GM12801 (cell line): ENCODE results near the gene SMCP.

Experiments used
- TF ChIP-seq, protein P1 (sequence below): IDR thresholded peaks from one replicate; pipeline ENCODE4 v1.5.1; 2011; ENCODE audit warnings: control low read depth; ENCODE audit not compliant: insufficient read length; ENCODE audit errors: extremely low read depth

Gene SMCP

DNA sequence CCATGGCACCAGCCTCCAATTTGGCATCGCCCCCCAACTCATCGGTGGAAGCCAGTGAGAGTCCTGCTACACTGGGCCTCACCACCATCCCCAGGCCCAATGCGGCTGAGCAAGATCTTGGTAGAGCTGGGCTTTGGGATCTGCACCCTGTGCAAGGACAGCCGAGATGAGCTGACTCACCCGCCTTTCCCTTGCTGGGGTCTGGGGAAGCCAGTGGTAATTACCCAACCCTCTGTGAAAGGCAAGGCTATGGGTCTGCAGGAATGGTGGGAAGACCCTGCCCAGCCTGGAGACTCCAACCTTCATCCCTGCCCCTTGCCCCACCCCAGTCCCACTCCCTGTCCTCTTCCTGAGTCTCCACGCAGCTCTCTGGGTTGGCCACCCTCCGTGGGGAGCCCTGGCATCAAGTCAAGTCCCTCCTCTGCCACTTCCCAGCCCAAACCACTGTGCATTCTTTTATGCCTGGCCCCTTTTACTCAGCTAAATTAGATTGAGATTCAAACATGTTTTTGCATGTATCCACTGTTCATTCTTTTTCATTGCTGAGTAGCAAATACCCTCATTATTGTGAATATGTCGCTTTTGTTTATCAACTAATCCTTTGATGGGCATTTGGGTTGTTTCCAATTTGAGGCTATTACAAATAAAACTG is 8.8 kb downstream of the SMCP start:
- TF ChIP-seq, protein P1, sequence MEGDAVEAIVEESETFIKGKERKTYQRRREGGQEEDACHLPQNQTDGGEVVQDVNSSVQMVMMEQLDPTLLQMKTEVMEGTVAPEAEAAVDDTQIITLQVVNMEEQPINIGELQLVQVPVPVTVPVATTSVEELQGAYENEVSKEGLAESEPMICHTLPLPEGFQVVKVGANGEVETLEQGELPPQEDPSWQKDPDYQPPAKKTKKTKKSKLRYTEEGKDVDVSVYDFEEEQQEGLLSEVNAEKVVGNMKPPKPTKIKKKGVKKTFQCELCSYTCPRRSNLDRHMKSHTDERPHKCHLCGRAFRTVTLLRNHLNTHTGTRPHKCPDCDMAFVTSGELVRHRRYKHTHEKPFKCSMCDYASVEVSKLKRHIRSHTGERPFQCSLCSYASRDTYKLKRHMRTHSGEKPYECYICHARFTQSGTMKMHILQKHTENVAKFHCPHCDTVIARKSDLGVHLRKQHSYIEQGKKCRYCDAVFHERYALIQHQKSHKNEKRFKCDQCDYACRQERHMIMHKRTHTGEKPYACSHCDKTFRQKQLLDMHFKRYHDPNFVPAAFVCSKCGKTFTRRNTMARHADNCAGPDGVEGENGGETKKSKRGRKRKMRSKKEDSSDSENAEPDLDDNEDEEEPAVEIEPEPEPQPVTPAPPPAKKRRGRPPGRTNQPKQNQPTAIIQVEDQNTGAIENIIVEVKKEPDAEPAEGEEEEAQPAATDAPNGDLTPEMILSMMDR: no peak

DNA sequence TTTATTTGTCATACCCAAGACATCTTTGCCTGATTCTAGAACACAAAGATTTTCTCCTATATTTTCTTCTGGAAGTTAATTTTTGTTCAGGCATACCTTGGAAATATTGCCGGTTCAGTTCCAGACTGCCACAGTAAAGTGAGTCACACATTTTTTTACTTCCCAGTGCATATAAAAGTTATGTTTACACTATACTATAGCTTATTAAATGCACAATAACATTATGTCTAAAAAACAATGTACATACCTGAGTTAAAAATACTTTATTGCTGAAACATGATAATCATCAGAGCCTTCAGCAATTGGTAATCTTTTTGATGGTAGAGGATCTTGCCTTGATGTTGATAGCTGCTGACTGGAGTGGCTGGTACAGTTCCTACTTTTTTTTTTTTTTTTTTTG is 10.0 kb downstream of the SMCP start:
- TF ChIP-seq, protein P1: no peak

DNA sequence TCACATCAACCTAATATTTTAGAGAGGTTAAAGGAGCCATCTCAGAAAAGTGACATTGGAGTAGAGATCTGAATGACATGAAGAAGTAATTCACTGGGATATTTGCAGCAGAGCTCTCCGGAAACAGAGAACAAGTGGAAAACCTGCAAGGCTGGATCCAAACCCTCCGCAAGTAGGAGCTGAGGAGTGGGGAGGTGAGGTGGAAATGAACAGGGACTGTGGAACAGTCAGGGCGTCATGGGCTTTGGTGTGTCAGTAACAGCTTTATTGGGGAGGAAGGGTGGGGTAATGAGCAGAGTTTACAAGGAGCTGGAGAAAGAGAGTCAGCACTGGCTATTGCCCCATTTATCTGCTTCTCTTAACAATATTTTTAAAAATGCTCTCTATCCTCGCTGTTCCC is 20.9 kb downstream of the SMCP start:
- TF ChIP-seq, protein P1: no peak

DNA sequence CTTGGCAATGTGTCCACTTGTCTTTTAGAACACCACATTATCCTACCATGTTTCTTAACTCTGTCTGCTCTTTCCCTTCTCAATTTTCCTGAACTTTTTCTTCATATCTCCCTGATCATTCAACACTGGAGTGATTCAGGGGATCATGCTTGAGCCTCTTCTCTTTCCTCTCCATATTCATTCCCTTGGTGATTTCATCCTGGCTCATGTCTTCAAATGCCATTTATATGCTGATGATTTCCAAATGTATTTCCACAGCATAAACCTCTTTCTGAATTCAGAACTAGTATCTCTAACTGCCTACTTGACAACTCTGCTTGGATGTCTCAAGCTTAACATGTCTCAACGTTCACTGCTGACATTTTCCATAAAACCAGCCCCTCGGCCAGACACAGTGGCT is 21.8 kb downstream of the SMCP start:
- TF ChIP-seq, protein P1: no peak

DNA sequence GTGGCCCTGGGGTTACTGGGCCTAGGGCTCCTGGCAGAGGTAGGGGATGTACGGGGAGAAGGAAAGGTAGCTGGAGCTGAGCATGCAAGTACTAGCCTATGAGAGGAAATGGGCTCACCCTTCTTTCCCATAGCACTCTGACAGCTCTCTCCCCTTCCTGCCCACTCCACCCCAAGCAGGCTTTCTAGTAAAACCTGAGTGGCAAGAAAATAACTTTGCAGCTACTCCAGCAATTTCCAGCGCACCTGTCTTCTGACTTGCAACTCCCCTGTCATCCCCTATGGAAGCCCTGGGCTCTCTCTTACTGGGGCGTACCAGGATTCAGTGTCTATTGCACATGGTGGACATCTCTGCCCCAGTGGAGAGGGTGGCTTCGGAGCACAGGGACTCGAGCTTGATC is 23.5 kb downstream of the SMCP start:
- TF ChIP-seq, protein P1: no peak

DNA sequence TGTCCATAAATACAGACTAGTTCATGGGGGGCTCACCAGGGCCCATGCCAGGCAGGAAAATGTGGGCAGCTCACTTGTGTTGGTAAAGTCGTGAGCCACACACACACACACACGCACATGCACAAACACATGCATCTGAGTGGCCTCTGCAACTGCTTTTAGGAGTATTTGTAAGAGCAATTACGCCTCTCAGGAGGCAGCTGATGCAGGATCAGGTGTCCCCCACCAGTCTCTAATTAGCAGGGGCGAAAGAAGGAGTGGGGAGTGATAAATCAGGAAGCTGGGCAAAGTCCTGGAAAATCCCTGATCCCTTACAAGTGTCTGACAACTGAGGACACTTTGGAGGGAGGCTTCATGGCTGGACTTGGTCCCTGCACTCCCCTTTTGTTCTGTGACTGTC is 24.5 kb downstream of the SMCP start:
- TF ChIP-seq, protein P1: no peak

DNA sequence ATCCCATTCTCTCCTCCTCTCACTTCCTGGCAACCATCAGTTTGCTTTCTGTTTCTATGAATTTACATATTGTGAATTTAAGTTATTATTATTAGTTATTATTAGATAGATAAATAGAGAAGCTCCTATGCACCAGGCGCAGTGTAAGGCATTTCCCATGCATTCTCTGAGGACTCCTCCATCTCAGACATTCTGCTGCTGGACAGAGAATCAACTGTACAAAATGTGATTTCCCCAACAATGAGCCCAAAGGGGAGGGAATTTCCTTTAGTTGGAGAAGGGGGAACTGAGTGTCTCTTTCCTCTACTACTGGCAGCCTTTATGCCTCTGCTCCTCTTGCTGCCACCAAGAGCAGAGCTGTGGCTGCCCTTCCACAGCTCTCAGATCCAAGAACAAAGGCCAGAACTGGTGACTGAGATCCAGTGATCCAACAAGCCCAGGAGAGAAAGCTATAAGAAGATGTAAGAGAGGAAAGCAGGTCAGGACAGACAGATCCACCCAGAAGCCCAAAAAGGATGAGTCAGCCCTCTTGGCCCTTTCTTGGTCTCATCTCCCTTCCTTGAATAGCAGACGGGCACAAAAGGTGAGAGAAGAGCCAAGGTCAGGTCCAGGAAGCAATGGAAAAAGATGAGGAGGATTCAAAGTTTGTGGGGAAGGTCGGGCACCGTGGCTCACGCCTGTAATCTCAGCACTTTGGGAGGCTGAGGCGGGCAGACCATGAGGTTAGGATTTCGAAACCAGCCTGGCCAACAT is 26.7 kb downstream of the SMCP start:
- TF ChIP-seq, protein P1: no peak
